Activated CD8-positive, alpha-beta T cell treated with anti-CD3 and anti-CD28 coated beads, Interleukin-2, amount 10 ng/mL, durations not matched to agents 7 days and 5 days (primary cell): ENCODE data around the gene MAJIN. TPM values are rescaled to one million over a fixed set of nuclear protein-coding genes. Genes with fewer than 3 reads are reported as not detected.

Experiments
- ATAC-seq: fragments of 150-1000 bp; cut with Tn5 transposase; one replicate; pipeline ENCODE4 v1.10.0; 2021; ENCODE audit warnings: moderate library complexity
- CTCF ChIA-PET: fragments of 350-600 bp; sonication (Branson Sonifier 250); formaldehyde crosslinking; loops from one replicate; lab custom pipeline; 2021; ENCODE audit warnings: antibody characterized with exemption; lab: Charles Lee
- POLR2A ChIA-PET: fragments of 350-600 bp; sonication (Branson Sonifier 250); formaldehyde crosslinking; loops from one replicate; lab custom pipeline; 2021; ENCODE audit warnings: antibody characterized with exemption; lab: Charles Lee
- DNase-seq: peaks from one replicate; pipeline ENCODE4 v3.0.0-alpha.2; 2020
- H3K27ac Mint-ChIP-seq: one replicate; pipeline ENCODE4 v1.8.0; 2021; ENCODE audit warnings: mild to moderate bottlenecking, mixed read lengths
- H3K27me3 Mint-ChIP-seq: one replicate; pipeline ENCODE4 v1.8.0; 2021; ENCODE audit warnings: low read depth, mixed read lengths
- H3K36me3 Mint-ChIP-seq: one replicate; pipeline ENCODE4 v1.8.0; 2021; ENCODE audit warnings: low read depth, mixed read lengths
- H3K4me1 Mint-ChIP-seq: one replicate; pipeline ENCODE4 v1.8.0; 2021; ENCODE audit warnings: low read depth, mixed read lengths
- H3K4me3 Mint-ChIP-seq: one replicate; pipeline ENCODE4 v1.8.0; 2021; ENCODE audit warnings: mild to moderate bottlenecking, mixed read lengths
- H3K9me3 Mint-ChIP-seq: one replicate; pipeline ENCODE4 v1.8.0; 2022; ENCODE audit warnings: mixed read lengths; ENCODE audit not compliant: insufficient read depth
- microRNA-seq: library from miRNA; unstranded; fragments of <30 nt; microRNA quantifications from one replicate; pipeline ENCODE4 v1.2.0, GENCODE V29; 2022
- total RNA-seq, 2 experiments: library from RNA; stranded (reverse); gene quantifications; one replicate each; pipeline ENCODE4 v1.2.3, GENCODE V29; 2021

Gene MAJIN
- total RNA-seq, 2 experiments from 2014 or later, result not detected

- POLR2A ChIA-PET, result interaction anchor here (0.6 to 1.3 kb wide), 3 partner anchors 12 to 38 kb away, joined by 3 to 4 read pairs (median 4); partner anchors contain the start of genes EHD1 and PPP2R5B
- ATAC-seq, result no peak
- H3K4me3 Mint-ChIP-seq, result no peak overlapping the region
These were observed 81.4 kb downstream of the MAJIN start for GRCh38 chr11:64890522-64890939.

GRCh38 chr11:64888729-64889511 is 83.0 kb downstream of the MAJIN start:
- ATAC-seq (no peak), DNase-seq (no peak)
- Mint-ChIP-seq H3K27ac (no peak overlapping the region), H3K36me3 (no peaks in the 10 kb centered on the region), H3K4me1 (peaks cover 33% of the 10 kb centered on the region), H3K27me3 (no peaks in the 10 kb centered on the region), H3K9me3 (no peaks in the 10 kb centered on the region), H3K4me3 (no peak overlapping the region)
- ChIA-PET CTCF (interaction anchor here (0.6 to 15.3 kb wide), 5 partner anchors 12 to 1983 kb away, joined by 3 to 491 read pairs (median 75); partner anchors contain the start of genes CDC42BPG and EHD1), POLR2A (interaction anchor here (1.1 to 1.3 kb wide), 2 partner anchors 12 to 38 kb away, joined by 3 to 4 read pairs; no protein-coding TSS in a partner anchor)

More at GRCh38 chr11:64890522-64890939, 81.4 kb downstream of the MAJIN start:
- peaks cover 25% of the 10 kb centered on the region for H3K4me1 Mint-ChIP-seq
- no peaks in the 10 kb centered on the region for H3K27me3 Mint-ChIP-seq
- no peaks in the 10 kb centered on the region for H3K9me3 Mint-ChIP-seq
- CTCF ChIA-PET, result interaction anchor here (0.6 to 15.3 kb wide), 5 partner anchors 8 to 116 kb away, joined by 3 to 491 read pairs (median 75); partner anchors contain the start of genes CDC42BPG and EHD1
- H3K36me3 Mint-ChIP-seq, result peaks cover 2% of the 10 kb centered on the region
- H3K27ac Mint-ChIP-seq, result no peak overlapping the region
- DNase-seq, result no peak

- ATAC-seq (no peak), DNase-seq (no peak)
- ChIA-PET CTCF (interaction anchor here (0.6 to 15.3 kb wide), 14 partner anchors 10 to 445 kb away, joined by 3 to 491 read pairs (median 4); partner anchors contain the start of genes ARL2, CDC42BPG, CDCA5 and DPF2), POLR2A (interaction anchor here (0.6 to 2.1 kb wide), 8 partner anchors 9 to 40 kb away, joined by 3 to 11 read pairs (median 4); no protein-coding TSS in a partner anchor)
- H3K27me3 Mint-ChIP-seq, result no peaks in the 10 kb centered on the region
- H3K4me1 Mint-ChIP-seq, result peaks cover 38% of the 10 kb centered on the region
- H3K9me3 Mint-ChIP-seq, result no peaks in the 10 kb centered on the region
- H3K36me3 Mint-ChIP-seq, result no peaks in the 10 kb centered on the region
- peak overlapping the region; percentile 52 for H3K4me3 Mint-ChIP-seq
- H3K27ac Mint-ChIP-seq, result peak overlapping the region; percentile 81
These were observed 83.5 kb downstream of the MAJIN start for GRCh38 chr11:64888406-64888728.

Small RNA genes within 50 kb of the gene (microRNA-seq; reads per million reads assigned to microRNA genes)
- not detected for gene MIR6749
- not detected for gene MIR6750
- gene MIR6879, result not detected

Other genes starting within 250 kb of the MAJIN start
- gene NRXN2, start 248.9 kb downstream of the MAJIN start, total RNA-seq, result under 1 TPM; 0.13 to 0.34 TPM
- gene RASGRP2, start 228.0 kb downstream of the MAJIN start, total RNA-seq, result 100 to 1,000 TPM; 101 to 115 TPM
- gene PYGM, start 212.1 kb downstream of the MAJIN start, total RNA-seq, result 1 to 10 TPM; 2.9 to 4.7 TPM
- gene SF1, start 193.6 kb downstream of the MAJIN start, total RNA-seq, result 100 to 1,000 TPM; 421 to 423 TPM
- gene MAP4K2, start 168.9 kb downstream of the MAJIN start, total RNA-seq, result 10 to 100 TPM; 84.2 to 90.2 TPM
- 10 to 100 TPM; 32.9 to 34.0 TPM for gene MEN1, start 161.6 kb downstream of the MAJIN start, total RNA-seq
- 1 to 10 TPM in 1 of 2 experiments, under 1 TPM in 1; 0.61 to 1.2 TPM for gene CDC42BPG, start 127.5 kb downstream of the MAJIN start, total RNA-seq
- 100 to 1,000 TPM; 145 to 150 TPM for gene EHD1, start 93.5 kb downstream of the MAJIN start, total RNA-seq
- gene ATG2A, start 54.9 kb downstream of the MAJIN start, total RNA-seq, result 10 to 100 TPM; 20.6 to 23.1 TPM
- 10 to 100 TPM; 13.7 to 14.0 TPM for gene PPP2R5B, start 47.4 kb downstream of the MAJIN start, total RNA-seq
- gene GPHA2, start 36.2 kb downstream of the MAJIN start, total RNA-seq, result not detected
- gene BATF2, start 24.9 kb upstream of the MAJIN start, total RNA-seq, result under 1 TPM; 0.50 to 0.99 TPM
- gene ARL2, start 42.1 kb upstream of the MAJIN start, total RNA-seq, result 10 to 100 TPM; 69.1 to 79.2 TPM
- gene SNX15, start 55.3 kb upstream of the MAJIN start, total RNA-seq, result 10 to 100 TPM; 21.2 to 25.7 TPM
- 10 to 100 TPM; 36.3 to 36.6 TPM for gene SAC3D1, start 69.1 kb upstream of the MAJIN start, total RNA-seq
- 1 to 10 TPM; 7.1 to 7.5 TPM for gene NAALADL1, start 86.4 kb upstream of the MAJIN start, total RNA-seq
- gene CDCA5, start 111.9 kb upstream of the MAJIN start, total RNA-seq, result 100 to 1,000 TPM; 127 to 129 TPM
- gene ZFPL1, start 112.1 kb upstream of the MAJIN start, total RNA-seq, result 10 to 100 TPM; 28.0 to 28.8 TPM
- 100 to 1,000 TPM; 116 to 131 TPM for gene VPS51, start 124.1 kb upstream of the MAJIN start, total RNA-seq
- gene TM7SF2, start 139.8 kb upstream of the MAJIN start, total RNA-seq, result 10 to 100 TPM; 25.3 to 26.1 TPM
- gene ZNHIT2, start 145.6 kb upstream of the MAJIN start, total RNA-seq, result 10 to 100 TPM; 11.6 to 12.4 TPM
- gene FAU, start 150.0 kb upstream of the MAJIN start, total RNA-seq, result 1,000 to 10,000 TPM in 1 of 2 experiments, 100 to 1,000 TPM in 1; 986 to 1,038 TPM
- 10 to 100 TPM; 47.3 to 51.1 TPM for gene MRPL49, start 150.2 kb upstream of the MAJIN start, total RNA-seq
- gene SYVN1, start 162.4 kb upstream of the MAJIN start, total RNA-seq, result 10 to 100 TPM; 28.7 to 33.0 TPM
- not detected for gene SPDYC, start 198.1 kb upstream of the MAJIN start, total RNA-seq
- gene CAPN1, start 209.8 kb upstream of the MAJIN start, total RNA-seq, result 100 to 1,000 TPM; 170 to 179 TPM